Measurements from ENCODE around the gene ZSCAN30.
A peak's percentile ranks its signal among the peaks of the same experiment; 100 is the strongest.

The ZSCAN30 gene

DNA sequence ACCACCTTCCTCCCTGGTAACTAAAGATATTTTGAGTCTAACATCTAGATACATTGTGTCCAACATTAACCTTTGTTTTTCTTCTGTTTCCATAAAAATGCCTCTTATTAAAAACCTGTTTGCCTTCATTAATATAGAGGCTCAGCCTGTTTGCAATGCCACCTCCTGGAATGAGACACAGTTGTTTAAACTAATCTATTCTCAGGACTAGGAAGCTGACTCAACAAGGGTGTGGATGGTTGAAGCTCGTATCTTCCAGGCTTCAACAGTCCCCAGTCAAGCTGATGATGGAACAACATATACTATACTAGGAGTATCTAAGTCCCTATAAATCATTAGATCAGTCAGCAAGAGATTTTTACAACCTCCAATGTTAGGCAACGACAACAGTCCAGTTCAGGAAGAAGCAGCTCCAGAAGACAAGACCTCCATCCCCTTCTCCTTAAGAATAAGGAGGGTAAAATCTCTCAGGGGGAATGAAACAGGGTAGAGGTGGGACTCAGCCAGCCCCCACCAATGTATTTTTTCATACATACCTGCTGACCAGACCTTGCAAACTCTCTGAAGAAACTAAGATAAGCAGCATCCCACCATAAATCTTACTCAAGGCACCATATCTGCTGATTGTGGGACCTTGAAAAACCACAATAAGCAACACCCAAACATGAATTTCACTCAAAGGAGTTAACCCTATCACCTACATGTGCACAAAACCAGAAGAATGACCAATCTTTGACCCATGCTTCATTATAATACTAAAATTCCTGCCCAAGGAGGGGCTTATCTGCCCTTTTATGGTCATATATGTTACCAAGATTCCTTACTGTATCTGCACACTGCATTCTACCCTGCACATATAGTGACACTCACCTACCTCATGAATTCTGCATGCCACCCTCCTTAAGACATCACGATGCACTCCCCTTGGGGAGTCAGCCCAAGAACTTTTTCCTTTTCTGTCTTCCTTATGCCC, 32.7 kb upstream of the ZSCAN30 start:
- H3K36me3 ChIP-seq (ENCODE audit: control insufficient read depth in 2 of 2, insufficient read depth in 2 of 2, low read length in 2 of 2) = no peaks in the 10 kb centered on the region

DNA sequence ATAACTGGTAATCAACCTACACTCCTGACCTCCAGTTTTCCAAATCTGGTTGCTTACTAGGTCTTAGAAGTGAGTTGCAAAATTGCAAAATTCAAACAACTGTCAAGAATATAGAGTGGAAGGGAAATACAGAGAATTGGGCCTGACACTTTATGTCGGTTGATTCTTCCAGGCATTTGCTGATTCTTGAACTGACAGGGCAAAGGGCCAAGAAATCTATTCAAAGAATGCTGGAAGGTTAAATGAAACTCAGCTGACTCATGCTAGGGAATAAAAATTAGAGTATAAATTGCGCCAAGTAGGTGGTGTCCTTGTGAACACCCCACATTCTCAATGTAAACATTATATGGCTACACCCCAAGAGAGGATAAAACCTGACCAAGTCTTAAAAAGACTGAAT, 21.5 kb upstream of the ZSCAN30 start:
- H3K4me3 ChIP-seq (ENCODE audit: low read length in 2 of 2) = no peak overlapping the region
- H3K9me3 ChIP-seq (ENCODE audit: control insufficient read depth in 2 of 2, low read length in 2 of 2) = peaks cover 19 to 40% of the 10 kb centered on the region in 2 donors
- H3K36me3 ChIP-seq (ENCODE audit: control insufficient read depth in 2 of 2, insufficient read depth in 2 of 2, low read length in 2 of 2) = peaks cover 2 to 19% of the 10 kb centered on the region in 2 donors

More for the DNA sequence above, 32.7 kb upstream of the ZSCAN30 start:
- H3K9me3 ChIP-seq (ENCODE audit: control insufficient read depth in 2 of 2, low read length in 2 of 2) = no peaks in the 10 kb centered on the region
- no peaks in the 10 kb centered on the region for H3K27me3 ChIP-seq (ENCODE audit: control insufficient read depth in 1 of 2, insufficient read depth in 2 of 2, low read length in 2 of 2)
- no peaks in the 10 kb centered on the region for H3K4me1 ChIP-seq (ENCODE audit: control insufficient read depth, insufficient read depth, low read length)
- no peak overlapping the region for H3K27ac ChIP-seq (ENCODE audit: low read length)
- no peak overlapping the region for H3K4me3 ChIP-seq (ENCODE audit: low read length in 2 of 2)
- no peak overlapping the region for H3K9ac ChIP-seq (ENCODE audit: low read length in 2 of 2)

DNA sequence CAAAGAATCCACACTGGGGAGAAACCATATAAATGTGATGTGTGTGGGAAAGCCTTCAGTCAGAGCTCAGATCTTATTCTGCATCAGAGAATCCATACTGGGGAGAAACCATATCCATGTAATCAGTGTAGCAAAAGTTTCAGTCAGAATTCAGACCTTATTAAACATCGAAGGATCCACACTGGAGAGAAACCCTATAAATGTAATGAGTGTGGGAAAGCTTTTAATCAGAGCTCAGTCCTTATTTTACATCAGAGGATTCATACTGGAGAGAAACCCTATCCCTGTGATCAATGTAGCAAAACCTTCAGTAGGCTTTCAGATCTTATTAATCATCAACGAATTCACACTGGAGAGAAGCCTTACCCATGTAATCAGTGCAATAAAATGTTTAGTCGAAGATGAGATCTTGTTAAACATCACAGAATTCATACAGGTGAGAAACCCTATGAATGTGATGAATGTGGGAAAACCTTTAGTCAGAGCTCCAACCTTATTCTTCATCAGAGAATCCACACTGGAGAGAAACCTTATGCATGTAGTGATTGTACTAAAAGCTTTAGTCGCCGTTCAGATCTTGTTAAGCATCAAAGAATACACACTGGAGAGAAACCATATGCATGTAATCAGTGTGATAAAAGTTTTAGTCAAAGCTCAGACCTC, 16.7 kb upstream of the ZSCAN30 start:
- H3K36me3 ChIP-seq (ENCODE audit: control insufficient read depth in 2 of 2, insufficient read depth in 2 of 2, low read length in 2 of 2) = peaks cover 7 to 27% of the 10 kb centered on the region in 2 donors
- H3K9me3 ChIP-seq (ENCODE audit: control insufficient read depth in 2 of 2, low read length in 2 of 2) = peaks cover 27 to 42% of the 10 kb centered on the region in 2 donors

More for the DNA sequence above, 21.5 kb upstream of the ZSCAN30 start:
- no peak overlapping the region for H3K9ac ChIP-seq (ENCODE audit: low read length in 2 of 2)
- no peak overlapping the region for H3K27ac ChIP-seq (ENCODE audit: low read length)
- no peaks in the 10 kb centered on the region for H3K4me1 ChIP-seq (ENCODE audit: control insufficient read depth, insufficient read depth, low read length)
- no peaks in the 10 kb centered on the region for H3K27me3 ChIP-seq (ENCODE audit: control insufficient read depth in 1 of 2, insufficient read depth in 2 of 2, low read length in 2 of 2)

GRCh38 chr18:35303610-35304009, 13.6 kb upstream of the ZSCAN30 start:
- no peak overlapping the region for H3K9ac ChIP-seq (ENCODE audit: low read length in 2 of 2)
- peaks cover 23 to 29% of the 10 kb centered on the region in 2 donors for H3K9me3 ChIP-seq (ENCODE audit: control insufficient read depth in 2 of 2, low read length in 2 of 2)
- no peaks in the 10 kb centered on the region for H3K4me1 ChIP-seq (ENCODE audit: control insufficient read depth, insufficient read depth, low read length)
- peaks cover 8 to 20% of the 10 kb centered on the region in 2 donors for H3K36me3 ChIP-seq (ENCODE audit: control insufficient read depth in 2 of 2, insufficient read depth in 2 of 2, low read length in 2 of 2)
- H3K27me3 ChIP-seq (ENCODE audit: control insufficient read depth in 1 of 2, insufficient read depth in 2 of 2, low read length in 2 of 2) = no peaks in the 10 kb centered on the region
- H3K4me3 ChIP-seq (ENCODE audit: low read length in 2 of 2) = no peak overlapping the region
- no peak overlapping the region for H3K27ac ChIP-seq (ENCODE audit: low read length)

More for the DNA sequence above, 16.7 kb upstream of the ZSCAN30 start:
- H3K4me1 ChIP-seq (ENCODE audit: control insufficient read depth, insufficient read depth, low read length) = no peaks in the 10 kb centered on the region
- H3K27me3 ChIP-seq (ENCODE audit: control insufficient read depth in 1 of 2, insufficient read depth in 2 of 2, low read length in 2 of 2) = no peaks in the 10 kb centered on the region
- H3K27ac ChIP-seq (ENCODE audit: low read length) = no peak overlapping the region
- no peak overlapping the region for H3K9ac ChIP-seq (ENCODE audit: low read length in 2 of 2)
- peak overlapping the region in 1 of 2 donors; percentile 17 for H3K4me3 ChIP-seq (ENCODE audit: low read length in 2 of 2)

- no peak overlapping the region for H3K27ac ChIP-seq (ENCODE audit: low read length)
- H3K36me3 ChIP-seq (ENCODE audit: control insufficient read depth in 2 of 2, insufficient read depth in 2 of 2, low read length in 2 of 2) = peaks cover 0 to 6% of the 10 kb centered on the region in 2 donors
- H3K9ac ChIP-seq (ENCODE audit: low read length in 2 of 2) = no peak overlapping the region
- H3K9me3 ChIP-seq (ENCODE audit: control insufficient read depth in 2 of 2, low read length in 2 of 2) = peaks cover 0 to 4% of the 10 kb centered on the region in 2 donors
- no peak overlapping the region for H3K4me3 ChIP-seq (ENCODE audit: low read length in 2 of 2)
- H3K4me1 ChIP-seq (ENCODE audit: control insufficient read depth, insufficient read depth, low read length) = peaks cover 3% of the 10 kb centered on the region
- H3K27me3 ChIP-seq (ENCODE audit: control insufficient read depth in 1 of 2, insufficient read depth in 2 of 2, low read length in 2 of 2) = no peaks in the 10 kb centered on the region
Observed at GRCh38 chr18:35296060-35296459, 6.0 kb upstream of the ZSCAN30 start.

- Histone ChIP-seq H3K27me3 (ENCODE audit: control insufficient read depth in 1 of 2, insufficient read depth in 2 of 2, low read length in 2 of 2) (no peaks in the 10 kb centered on the region), H3K36me3 (ENCODE audit: control insufficient read depth in 2 of 2, insufficient read depth in 2 of 2, low read length in 2 of 2) (peaks cover 0 to 2% of the 10 kb centered on the region in 2 donors), H3K27ac (ENCODE audit: low read length) (no peak overlapping the region), H3K9me3 (ENCODE audit: control insufficient read depth in 2 of 2, low read length in 2 of 2) (no peaks in the 10 kb centered on the region), H3K4me3 (ENCODE audit: low read length in 2 of 2) (peak overlapping the region; percentile 94 to 97), H3K4me1 (ENCODE audit: control insufficient read depth, insufficient read depth, low read length) (peaks cover 13% of the 10 kb centered on the region), H3K9ac (ENCODE audit: low read length in 2 of 2) (peak overlapping the region; percentile 96 to 99)
Observed at GRCh38 chr18:35291166-35291565, 1.1 kb upstream of the ZSCAN30 start.

DNA sequence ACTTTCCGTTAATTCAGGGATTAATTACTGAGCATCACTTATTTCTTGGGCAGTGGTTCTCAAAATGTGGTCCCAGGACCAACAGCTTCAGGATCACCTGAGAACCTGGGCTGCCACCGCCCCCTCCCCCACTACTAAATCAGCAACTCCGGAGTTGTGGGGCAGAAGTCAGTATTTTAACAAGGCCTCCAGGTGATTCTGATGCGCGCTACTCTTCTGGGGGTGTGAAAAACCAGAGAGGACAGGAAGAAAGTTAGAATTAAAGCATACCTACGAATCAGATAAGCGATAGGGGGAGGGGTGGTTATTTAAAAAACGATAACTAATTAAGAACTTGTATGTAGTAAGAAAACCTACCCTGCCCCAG, 319 bp downstream of the ZSCAN30 start:
- Histone ChIP-seq H3K36me3 (ENCODE audit: control insufficient read depth in 2 of 2, insufficient read depth in 2 of 2, low read length in 2 of 2) (no peaks in the 10 kb centered on the region), H3K4me1 (ENCODE audit: control insufficient read depth, insufficient read depth, low read length) (peaks cover 13% of the 10 kb centered on the region), H3K27ac (ENCODE audit: low read length) (peak overlapping the region; percentile 76), H3K9ac (ENCODE audit: low read length in 2 of 2) (peak overlapping the region; percentile 96 to 99), H3K4me3 (ENCODE audit: low read length in 2 of 2) (peak overlapping the region; percentile 94 to 97), H3K9me3 (ENCODE audit: control insufficient read depth in 2 of 2, low read length in 2 of 2) (no peaks in the 10 kb centered on the region), H3K27me3 (ENCODE audit: control insufficient read depth in 1 of 2, insufficient read depth in 2 of 2, low read length in 2 of 2) (no peaks in the 10 kb centered on the region)

DNA sequence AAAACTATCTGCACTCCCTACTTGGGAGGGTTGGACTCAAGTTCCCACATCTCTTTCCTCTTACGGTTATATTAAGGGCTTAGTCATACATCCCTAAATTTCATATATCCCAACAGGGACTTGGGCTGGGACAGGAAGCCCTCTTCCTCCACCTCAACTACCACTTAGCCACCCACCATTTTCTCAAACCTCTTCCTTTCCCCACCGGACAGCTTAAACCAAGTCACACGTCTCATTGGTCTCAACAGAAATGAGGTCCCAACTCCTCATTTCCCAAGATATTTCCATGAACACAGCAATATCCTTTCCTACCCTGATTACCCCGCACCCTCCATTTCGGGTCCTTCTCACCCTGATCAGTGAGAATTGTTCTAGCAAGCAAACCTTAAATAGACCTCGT, 736 bp downstream of the ZSCAN30 start:
- Histone ChIP-seq H3K27ac (ENCODE audit: low read length) (peak overlapping the region; percentile 76), H3K36me3 (ENCODE audit: control insufficient read depth in 2 of 2, insufficient read depth in 2 of 2, low read length in 2 of 2) (no peaks in the 10 kb centered on the region), H3K9ac (ENCODE audit: low read length in 2 of 2) (peak overlapping the region; percentile 96 to 99), H3K4me3 (ENCODE audit: low read length in 2 of 2) (peak overlapping the region; percentile 94 to 97), H3K4me1 (ENCODE audit: control insufficient read depth, insufficient read depth, low read length) (peaks cover 13% of the 10 kb centered on the region), H3K27me3 (ENCODE audit: control insufficient read depth in 1 of 2, insufficient read depth in 2 of 2, low read length in 2 of 2) (no peaks in the 10 kb centered on the region), H3K9me3 (ENCODE audit: control insufficient read depth in 2 of 2, low read length in 2 of 2) (no peaks in the 10 kb centered on the region)

DNA sequence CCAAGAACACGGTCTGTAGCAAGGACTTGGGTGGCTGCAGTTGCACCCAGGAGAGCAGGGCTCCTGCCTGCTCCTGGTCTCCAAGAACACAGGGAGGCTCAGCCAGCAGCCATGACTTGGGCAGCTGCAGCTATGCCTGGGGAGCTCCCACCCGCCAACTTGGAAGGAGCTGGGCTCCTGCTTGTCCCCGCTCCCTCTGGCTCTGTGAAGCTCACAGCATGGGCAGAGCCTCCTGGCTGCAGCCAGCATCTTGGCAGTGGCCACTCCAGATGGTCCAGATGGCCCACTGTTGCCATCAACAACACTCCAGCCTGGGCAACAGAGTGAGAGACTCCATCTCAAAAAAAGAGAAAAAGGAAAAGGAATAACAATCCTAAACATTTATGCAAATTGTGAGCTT, 5.2 kb downstream of the ZSCAN30 start:
- Histone ChIP-seq H3K27me3 (ENCODE audit: control insufficient read depth in 1 of 2, insufficient read depth in 2 of 2, low read length in 2 of 2) (no peaks in the 10 kb centered on the region), H3K9ac (ENCODE audit: low read length in 2 of 2) (no peak overlapping the region), H3K36me3 (ENCODE audit: control insufficient read depth in 2 of 2, insufficient read depth in 2 of 2, low read length in 2 of 2) (peaks cover 2% of the 10 kb centered on the region in 2 donors), H3K4me1 (ENCODE audit: control insufficient read depth, insufficient read depth, low read length) (peaks cover 5% of the 10 kb centered on the region), H3K9me3 (ENCODE audit: control insufficient read depth in 2 of 2, low read length in 2 of 2) (no peaks in the 10 kb centered on the region), H3K27ac (ENCODE audit: low read length) (no peak overlapping the region), H3K4me3 (ENCODE audit: low read length in 2 of 2) (no peak overlapping the region)

DNA sequence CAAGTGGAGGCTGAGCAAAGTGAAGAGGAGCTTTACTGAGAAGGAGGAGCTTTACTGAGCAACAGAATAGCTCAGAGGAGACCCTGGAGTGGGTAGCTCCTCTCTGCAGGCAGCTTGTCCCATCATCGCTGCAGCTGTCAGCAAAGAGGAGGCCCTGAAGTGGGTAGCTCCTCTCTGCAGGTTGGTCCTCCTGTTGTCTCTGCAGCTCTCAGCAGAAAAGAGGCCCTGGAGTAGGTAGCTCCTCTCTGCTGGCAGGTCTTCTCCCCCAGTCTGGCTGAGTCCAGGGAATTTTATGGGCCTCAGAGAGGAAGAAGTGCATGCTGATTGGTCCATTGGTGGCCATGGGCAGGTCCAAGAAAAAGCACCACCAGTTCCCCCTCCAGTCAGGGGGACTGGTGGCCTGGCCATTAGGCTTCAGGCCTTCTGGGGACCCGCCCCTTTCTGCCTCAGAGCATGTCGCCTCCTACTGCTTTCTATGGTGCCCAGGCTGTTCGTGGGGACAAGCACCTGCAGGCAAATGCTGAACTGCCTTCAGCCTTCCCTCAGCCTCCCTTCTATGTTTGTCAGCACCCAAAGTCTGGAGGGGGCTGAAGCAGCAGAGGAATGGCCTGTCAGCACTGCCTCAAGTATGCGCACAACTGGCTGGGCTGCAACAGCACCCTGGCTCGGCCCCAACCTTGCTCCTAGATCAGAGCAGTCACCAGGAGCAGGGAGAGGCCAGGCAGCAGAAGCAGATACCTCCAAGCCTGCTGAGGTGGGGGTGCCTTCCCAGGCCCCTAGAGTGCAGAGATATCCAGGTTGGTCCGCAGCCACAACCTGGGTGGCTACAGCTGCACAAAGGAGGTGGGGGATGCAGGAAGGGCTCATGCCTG, 5.9 kb downstream of the ZSCAN30 start:
- peaks cover 2% of the 10 kb centered on the region for H3K4me1 ChIP-seq (ENCODE audit: control insufficient read depth, insufficient read depth, low read length)
- no peak overlapping the region for H3K27ac ChIP-seq (ENCODE audit: low read length)
- H3K27me3 ChIP-seq (ENCODE audit: control insufficient read depth in 1 of 2, insufficient read depth in 2 of 2, low read length in 2 of 2) = no peaks in the 10 kb centered on the region
- no peaks in the 10 kb centered on the region for H3K9me3 ChIP-seq (ENCODE audit: control insufficient read depth in 2 of 2, low read length in 2 of 2)
- H3K9ac ChIP-seq (ENCODE audit: low read length in 2 of 2) = no peak overlapping the region
- H3K36me3 ChIP-seq (ENCODE audit: control insufficient read depth in 2 of 2, insufficient read depth in 2 of 2, low read length in 2 of 2) = peaks cover 2% of the 10 kb centered on the region in 2 donors
- no peak overlapping the region for H3K4me3 ChIP-seq (ENCODE audit: low read length in 2 of 2)
